Measurements from ENCODE around the gene LRFN4. TPM values are rescaled to one million over a fixed set of nuclear protein-coding genes. Genes with fewer than 3 reads are reported as not detected.

Gene LRFN4
- polyA plus RNA-seq, 3 donors = 1.0 to 7.7 (median 1.7) TPM

DNA sequence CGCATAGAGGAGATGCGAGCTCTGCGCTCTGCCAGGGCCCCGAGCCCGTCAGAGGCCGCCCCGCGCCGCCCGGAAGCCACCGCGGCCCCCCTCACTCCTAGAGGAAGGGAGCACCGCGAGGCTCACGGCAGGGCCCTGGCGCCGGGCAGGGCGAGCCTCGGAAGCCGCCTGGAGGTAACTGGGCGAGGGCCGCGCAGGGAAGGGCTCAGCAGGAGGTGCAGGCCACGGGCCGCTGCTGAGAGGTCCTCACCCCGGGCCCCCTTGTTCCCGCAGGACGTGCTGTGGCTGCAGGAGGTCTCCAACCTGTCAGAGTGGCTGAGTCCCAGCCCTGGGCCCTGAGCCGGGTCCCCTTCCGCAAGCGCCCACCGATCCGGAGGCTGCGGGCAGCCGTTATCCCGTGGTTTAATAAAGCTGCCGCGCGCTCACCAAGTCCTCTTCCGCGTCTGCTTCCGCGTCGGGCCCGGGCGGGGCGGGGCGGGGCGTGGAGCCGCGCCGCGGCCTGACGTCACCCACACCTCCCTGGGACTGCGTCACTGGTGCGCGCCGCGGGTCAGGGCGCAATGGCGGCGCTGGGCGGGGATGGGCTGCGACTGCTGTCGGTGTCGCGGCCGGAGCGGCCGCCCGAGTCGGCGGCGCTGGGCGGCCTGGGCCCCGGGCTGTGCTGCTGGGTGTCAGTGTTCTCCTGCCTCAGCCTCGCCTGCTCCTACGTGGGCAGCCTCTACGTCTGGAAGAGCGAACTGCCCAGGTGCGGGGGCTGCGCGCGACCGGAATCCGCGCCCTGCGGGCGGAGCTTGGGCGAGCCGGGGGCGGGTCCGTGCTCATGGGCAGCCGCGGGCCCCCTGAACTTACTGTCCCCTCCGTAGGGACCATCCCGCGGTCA lies 13.7 kb upstream of the LRFN4 start, which contains the start of gene RCE1:
RCE1 (plus strand) TSS at position 546 of the 880 bp plus-strand sequence; CDS start at position 561, 15 bp downstream.
- Histone ChIP-seq H3K36me3 (replicated peaks in 1 of 2; ENCODE audit: control insufficient read depth in 1 of 2, insufficient read depth in 2 of 2, low read length in 2 of 2) (peaks cover 33 to 39% of the 10 kb centered on the region in 2 donors), H3K9ac (ENCODE audit: insufficient read depth, low read length, poor library complexity, severe bottlenecking) (peak within 1 kb of the TSS; percentile 100), H3K4me3 (replicated peaks in 1 of 3; ENCODE audit: low read depth in 2 of 3, low read length in 3 of 3) (peak within 1 kb of the TSS; percentile 76 to 91 (median 83)), H3K9me3 (replicated peaks in 1 of 2; ENCODE audit: control insufficient read depth in 1 of 2, insufficient read depth in 1 of 2, low read length in 2 of 2) (no peaks in the 10 kb centered on the region), H3K27ac (ENCODE audit: low read depth in 1 of 2, low read length in 2 of 2) (peak within 1 kb of the TSS; percentile 88 to 98), H3K27me3 (ENCODE audit: control insufficient read depth in 2 of 2, insufficient read depth in 2 of 2, low read length in 2 of 2) (no peaks in the 10 kb centered on the region), H2AFZ (ENCODE audit: insufficient read depth, low read depth, low read length, poor library complexity, severe bottlenecking) (peak within 1 kb of the TSS; percentile 87), H4K20me1 (ENCODE audit: insufficient read depth, low read length) (peaks cover 41% of the 10 kb centered on the region), H3K79me2 (ENCODE audit: insufficient read depth, low read length) (peaks cover 62% of the 10 kb centered on the region), H3K4me1 (ENCODE audit: control insufficient read depth in 1 of 2, insufficient read depth in 2 of 2, low read length in 2 of 2) (peaks cover 23 to 30% of the 10 kb centered on the region in 2 donors), H3K4me2 (replicated peaks; ENCODE audit: extremely low read depth, low read length, poor library complexity, severe bottlenecking) (peak within 1 kb of the TSS; percentile 95)
- Mint-ChIP-seq H3K27ac (peak within 1 kb of the TSS; percentile 92 to 97 (median 93)), H3K36me3 (peaks cover 29 to 42% of the 10 kb centered on the region in 2 donors), H3K4me3 (peak within 1 kb of the TSS; percentile 90 to 94), H3K4me1 (peaks cover 37% of the 10 kb centered on the region), H3K9me3 (no peaks in the 10 kb centered on the region), H3K27me3 (ENCODE audit: low read depth in 3 of 3) (no peaks in the 10 kb centered on the region)
- DNase-seq = peak; percentile 84 to 93 (median 85)
- intact Hi-C loops (cut with micrococcal nuclease) = loop anchor here (2.0 to 10.0 kb wide), 3 partner anchors 428 to 552 kb away; partner anchors contain the start of genes BRMS1 (in 1 of the 2) and RAD9A (in 1 of the 2)
- TF ChIP-seq, protein P1, sequence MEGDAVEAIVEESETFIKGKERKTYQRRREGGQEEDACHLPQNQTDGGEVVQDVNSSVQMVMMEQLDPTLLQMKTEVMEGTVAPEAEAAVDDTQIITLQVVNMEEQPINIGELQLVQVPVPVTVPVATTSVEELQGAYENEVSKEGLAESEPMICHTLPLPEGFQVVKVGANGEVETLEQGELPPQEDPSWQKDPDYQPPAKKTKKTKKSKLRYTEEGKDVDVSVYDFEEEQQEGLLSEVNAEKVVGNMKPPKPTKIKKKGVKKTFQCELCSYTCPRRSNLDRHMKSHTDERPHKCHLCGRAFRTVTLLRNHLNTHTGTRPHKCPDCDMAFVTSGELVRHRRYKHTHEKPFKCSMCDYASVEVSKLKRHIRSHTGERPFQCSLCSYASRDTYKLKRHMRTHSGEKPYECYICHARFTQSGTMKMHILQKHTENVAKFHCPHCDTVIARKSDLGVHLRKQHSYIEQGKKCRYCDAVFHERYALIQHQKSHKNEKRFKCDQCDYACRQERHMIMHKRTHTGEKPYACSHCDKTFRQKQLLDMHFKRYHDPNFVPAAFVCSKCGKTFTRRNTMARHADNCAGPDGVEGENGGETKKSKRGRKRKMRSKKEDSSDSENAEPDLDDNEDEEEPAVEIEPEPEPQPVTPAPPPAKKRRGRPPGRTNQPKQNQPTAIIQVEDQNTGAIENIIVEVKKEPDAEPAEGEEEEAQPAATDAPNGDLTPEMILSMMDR (IDR thresholded peaks at IDR 0.05) = no peak
- WGBS (ENCODE audit: insufficient coverage) = under 1% methylated on average over 97 of the region's 98 CpGs

DNA sequence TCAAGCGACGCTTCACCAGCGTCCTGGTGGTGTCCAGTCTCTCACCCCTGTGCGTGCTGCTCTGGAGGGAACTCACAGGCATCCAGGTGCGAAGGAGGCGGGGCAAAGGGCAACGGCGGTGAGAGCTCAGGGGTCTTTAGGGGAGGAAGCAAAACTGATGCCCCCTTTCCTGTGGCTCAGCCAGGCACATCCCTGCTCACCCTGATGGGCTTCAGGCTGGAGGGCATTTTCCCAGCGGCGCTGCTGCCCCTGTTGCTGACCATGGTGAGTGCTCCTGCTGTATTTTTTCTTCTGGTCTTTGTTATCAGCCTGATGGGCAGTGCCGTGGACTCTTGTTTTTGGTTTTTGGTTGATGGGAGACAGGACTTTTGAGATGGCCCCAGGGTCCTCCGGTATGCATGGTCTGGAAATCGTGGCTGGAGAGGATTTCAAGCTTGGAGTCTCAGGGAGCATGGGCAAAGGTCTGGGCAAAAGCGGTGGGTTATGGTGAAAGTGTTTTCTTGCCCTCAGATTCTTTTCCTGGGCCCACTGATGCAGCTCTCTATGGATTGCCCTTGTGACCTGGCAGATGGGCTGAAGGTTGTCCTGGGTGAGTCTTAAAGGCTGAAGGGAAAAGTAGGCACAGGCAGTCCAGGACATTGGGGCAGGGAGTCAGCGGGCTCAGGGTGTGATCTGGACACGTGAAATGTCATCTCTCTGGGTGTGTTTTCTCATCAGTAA lies 12.9 kb upstream of the LRFN4 start:
- H3K9me3 ChIP-seq (replicated peaks in 1 of 2; ENCODE audit: control insufficient read depth in 1 of 2, insufficient read depth in 1 of 2, low read length in 2 of 2) = no peaks in the 10 kb centered on the region
- H3K27me3 ChIP-seq (ENCODE audit: control insufficient read depth in 2 of 2, insufficient read depth in 2 of 2, low read length in 2 of 2) = no peaks in the 10 kb centered on the region
- H3K79me2 ChIP-seq (ENCODE audit: insufficient read depth, low read length) = peaks cover 62% of the 10 kb centered on the region
- 24% methylated on average over 16 of the region's 16 CpGs for WGBS (ENCODE audit: insufficient coverage)
- H3K36me3 ChIP-seq (replicated peaks in 1 of 2; ENCODE audit: control insufficient read depth in 1 of 2, insufficient read depth in 2 of 2, low read length in 2 of 2) = peaks cover 37 to 41% of the 10 kb centered on the region in 2 donors
- H3K4me1 Mint-ChIP-seq = peaks cover 37% of the 10 kb centered on the region
- no peaks in the 10 kb centered on the region for H3K27me3 Mint-ChIP-seq (ENCODE audit: low read depth in 3 of 3)
- H3K27ac Mint-ChIP-seq = peak overlapping the region; percentile 83 to 93 (median 90)
- peaks cover 35% of the 10 kb centered on the region for H4K20me1 ChIP-seq (ENCODE audit: insufficient read depth, low read length)
- intact Hi-C loops (cut with micrococcal nuclease) = loop anchor here (2.0 to 10.0 kb wide), 3 partner anchors 429 to 551 kb away; partner anchors contain the start of genes BRMS1 (in 1 of the 2) and RAD9A (in 1 of the 2)
- H3K27ac ChIP-seq (ENCODE audit: low read depth in 1 of 2, low read length in 2 of 2) = peak overlapping the region in 1 of 2 donors; percentile 98
- no peaks in the 10 kb centered on the region for H3K9me3 Mint-ChIP-seq
- H2AFZ ChIP-seq (ENCODE audit: insufficient read depth, low read depth, low read length, poor library complexity, severe bottlenecking) = peak overlapping the region; percentile 87
- H3K4me3 Mint-ChIP-seq = peak overlapping the region; percentile 78 to 91
- TF ChIP-seq, protein P1 (IDR thresholded peaks at IDR 0.05) = no peak
- peak overlapping the region; percentile 76 to 91 (median 82) for H3K4me3 ChIP-seq (replicated peaks in 1 of 3; ENCODE audit: low read depth in 2 of 3, low read length in 3 of 3)
- peak in 1 of 3 donors; percentile 2 for DNase-seq
- peaks cover 23 to 30% of the 10 kb centered on the region in 2 donors for H3K4me1 ChIP-seq (ENCODE audit: control insufficient read depth in 1 of 2, insufficient read depth in 2 of 2, low read length in 2 of 2)
- H3K4me2 ChIP-seq (replicated peaks; ENCODE audit: extremely low read depth, low read length, poor library complexity, severe bottlenecking) = peak overlapping the region; percentile 95
- H3K9ac ChIP-seq (ENCODE audit: insufficient read depth, low read length, poor library complexity, severe bottlenecking) = peak overlapping the region; percentile 100
- peaks cover 29 to 46% of the 10 kb centered on the region in 2 donors for H3K36me3 Mint-ChIP-seq
